NB4 (cell line): ENCODE results near the gene MBD3L2B.

ENCODE experiments used
- CTCF ChIP-seq: IDR thresholded peaks from one replicate; pipeline ENCODE4 v1.5.1; 2012; ENCODE audit warnings: low read depth, low read length
- MAX ChIP-seq: IDR thresholded peaks from 2 replicates; pipeline ENCODE4 v1.6.1; 2011; ENCODE audit warnings: low read depth, low read length
- MYC ChIP-seq: IDR thresholded peaks from 2 replicates; pipeline ENCODE4 v1.6.1; 2011; ENCODE audit warnings: low read depth, low read length
- POLR2A ChIP-seq: IDR thresholded peaks from 2 replicates; pipeline ENCODE4 v1.6.1; 2011; ENCODE audit warnings: mild to moderate bottlenecking; ENCODE audit not compliant: insufficient read length; ENCODE audit errors: extremely low read depth

GRCh38 chr19:7013678-7014077, 7.6 kb downstream of the MBD3L2B start:
- TF ChIP-seq CTCF (no peak), POLR2A (no peak), MAX (peak; percentile 89), MYC (peak; percentile 64; the same call in 1 of the 2 replicates)
